ENCODE results near the gene PALLD. TPM values are rescaled to one million over a fixed set of nuclear protein-coding genes. Genes with fewer than 3 reads are reported as not detected.
A peak's percentile ranks its signal among the peaks of the same experiment; 100 is the strongest.
"Not testable (repeated sequence)": the region's sequence is repeated elsewhere in the genome, so short reads cannot be mapped to it uniquely, and the experiment has no call there.

The PALLD gene
- total RNA-seq, 1 experiment from 2014 or later, result 20.9 TPM

GRCh38 chr4:168487282-168488035 lies 9.4 kb upstream of the PALLD start:
- DNase-seq (ENCODE audit: low read depth, low spot score), result no peak
- in situ Hi-C loops (cut with HindIII; ENCODE audit: low pct_unique_long_range_greater_than_20kb, low sequenced_read_pairs), result no loop called here

DNA sequence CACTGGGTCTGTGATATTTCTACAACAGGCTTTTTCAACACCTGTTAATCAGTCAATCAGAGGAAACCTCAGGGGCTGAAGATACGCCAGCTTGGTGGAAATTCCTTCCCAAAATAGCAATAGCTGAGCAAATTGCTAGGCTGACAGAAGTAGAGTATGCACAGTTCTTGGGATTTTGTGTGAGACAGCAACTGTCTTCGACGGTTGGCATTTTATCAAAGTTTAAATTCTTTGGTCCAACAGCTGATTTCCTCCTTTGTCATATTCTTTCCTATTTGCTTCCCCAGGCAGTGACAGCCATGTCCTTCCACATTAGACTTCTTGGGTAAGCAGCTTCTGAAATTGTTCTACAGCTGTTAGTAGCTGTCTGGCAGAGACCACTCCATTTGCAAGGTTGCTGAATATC lies 8.0 kb upstream of the PALLD start:
- no peak for DNase-seq (ENCODE audit: low read depth, low spot score)
- in situ Hi-C loops (cut with HindIII; ENCODE audit: low pct_unique_long_range_greater_than_20kb, low sequenced_read_pairs), result no loop called here

- in situ Hi-C loops (cut with HindIII; ENCODE audit: low pct_unique_long_range_greater_than_20kb, low sequenced_read_pairs), result no loop called here
- DNase-seq (ENCODE audit: low read depth, low spot score), result no peak
These were observed 7.2 kb upstream of the PALLD start for GRCh38 chr4:168489616-168490015.

- in situ Hi-C loops (cut with HindIII; ENCODE audit: low pct_unique_long_range_greater_than_20kb, low sequenced_read_pairs), result no loop called here
- no peak for DNase-seq (ENCODE audit: low read depth, low spot score)
These were observed 6.1 kb upstream of the PALLD start for GRCh38 chr4:168490711-168491110.

- in situ Hi-C loops (cut with HindIII; ENCODE audit: low pct_unique_long_range_greater_than_20kb, low sequenced_read_pairs), result no loop called here
- no peak for DNase-seq (ENCODE audit: low read depth, low spot score)
These were observed 5.3 kb upstream of the PALLD start for GRCh38 chr4:168491563-168491962.

- no peak for DNase-seq (ENCODE audit: low read depth, low spot score)
- in situ Hi-C loops (cut with HindIII; ENCODE audit: low pct_unique_long_range_greater_than_20kb, low sequenced_read_pairs), result no loop called here
These were observed 1.4 kb downstream of the PALLD start for GRCh38 chr4:168498251-168498650.

GRCh38 chr4:168499241-168499640 lies 2.4 kb downstream of the PALLD start:
- in situ Hi-C loops (cut with HindIII; ENCODE audit: low pct_unique_long_range_greater_than_20kb, low sequenced_read_pairs), result no loop called here
- DNase-seq (ENCODE audit: low read depth, low spot score), result no peak

DNA sequence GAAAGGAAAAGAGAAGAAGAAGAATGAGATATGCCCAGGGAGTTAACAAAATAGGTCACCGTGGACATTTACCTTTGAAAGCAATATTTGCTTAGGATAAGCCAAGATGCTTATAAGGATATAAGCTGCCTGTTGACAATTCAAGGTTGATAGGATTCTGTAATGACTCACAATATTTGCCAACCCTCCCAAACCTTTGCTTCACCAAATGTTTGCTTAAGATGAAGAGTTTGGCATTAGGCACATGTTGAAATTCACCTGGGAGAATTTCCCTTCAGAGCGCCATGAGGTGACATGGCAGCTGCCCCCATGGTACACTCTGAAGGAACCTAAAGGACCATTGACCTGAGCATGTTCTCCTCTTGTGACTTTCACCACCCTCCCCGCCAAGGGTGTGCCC lies 4.6 kb downstream of the PALLD start:
- DNase-seq (ENCODE audit: low read depth, low spot score), result no peak
- in situ Hi-C loops (cut with HindIII; ENCODE audit: low pct_unique_long_range_greater_than_20kb, low sequenced_read_pairs), result no loop called here

GRCh38 chr4:168502861-168503260 lies 6.0 kb downstream of the PALLD start:
- in situ Hi-C loops (cut with HindIII; ENCODE audit: low pct_unique_long_range_greater_than_20kb, low sequenced_read_pairs), result no loop called here

GRCh38 chr4:168503652-168504362 lies 7.0 kb downstream of the PALLD start:
- in situ Hi-C loops (cut with HindIII; ENCODE audit: low pct_unique_long_range_greater_than_20kb, low sequenced_read_pairs), result no loop called here
- no peak for DNase-seq (ENCODE audit: low read depth, low spot score)

More at GRCh38 chr4:168502861-168503260, 6.0 kb downstream of the PALLD start:
- DNase-seq (ENCODE audit: low read depth, low spot score), result peak; percentile 17

GRCh38 chr4:168504526-168504925 lies 7.7 kb downstream of the PALLD start:
- no peak for DNase-seq (ENCODE audit: low read depth, low spot score)
- in situ Hi-C loops (cut with HindIII; ENCODE audit: low pct_unique_long_range_greater_than_20kb, low sequenced_read_pairs), result no loop called here

- no peak for DNase-seq (ENCODE audit: low read depth, low spot score)
- in situ Hi-C loops (cut with HindIII; ENCODE audit: low pct_unique_long_range_greater_than_20kb, low sequenced_read_pairs), result no loop called here
These were observed 9.2 kb downstream of the PALLD start for GRCh38 chr4:168506014-168506413.

- in situ Hi-C loops (cut with HindIII; ENCODE audit: low pct_unique_long_range_greater_than_20kb, low sequenced_read_pairs), result no loop called here
- no peak for DNase-seq (ENCODE audit: low read depth, low spot score)
These were observed 10.4 kb downstream of the PALLD start for GRCh38 chr4:168507178-168507815.

- in situ Hi-C loops (cut with HindIII; ENCODE audit: low pct_unique_long_range_greater_than_20kb, low sequenced_read_pairs), result no loop called here
- no peak for DNase-seq (ENCODE audit: low read depth, low spot score)
These were observed 11.8 kb downstream of the PALLD start for GRCh38 chr4:168508683-168509082.

DNA sequence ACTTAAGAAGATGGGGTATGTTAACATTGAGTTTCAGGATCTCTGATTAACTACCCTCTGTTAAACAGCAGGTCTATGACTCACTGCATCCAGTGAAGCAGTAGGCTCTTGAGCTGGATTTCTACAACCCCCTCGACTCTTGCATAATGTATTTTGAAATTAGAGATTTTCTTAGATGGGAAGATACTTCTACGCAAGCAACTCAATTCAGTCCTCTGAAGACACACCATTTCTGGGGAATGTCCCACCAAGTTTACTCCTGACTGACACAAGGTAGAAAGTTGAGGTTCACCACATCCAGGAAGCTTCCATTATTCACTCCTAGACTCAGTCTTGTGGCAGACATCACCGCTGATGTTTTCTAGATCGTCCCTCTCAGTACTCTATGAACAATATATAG lies 12.9 kb downstream of the PALLD start:
- no peak for DNase-seq (ENCODE audit: low read depth, low spot score)
- in situ Hi-C loops (cut with HindIII; ENCODE audit: low pct_unique_long_range_greater_than_20kb, low sequenced_read_pairs), result no loop called here

GRCh38 chr4:168511780-168512489 lies 15.1 kb downstream of the PALLD start:
- in situ Hi-C loops (cut with HindIII; ENCODE audit: low pct_unique_long_range_greater_than_20kb, low sequenced_read_pairs), result no loop called here
- peak; percentile 9 for DNase-seq (ENCODE audit: low read depth, low spot score)

GRCh38 chr4:168513826-168514225 lies 17.0 kb downstream of the PALLD start:
- DNase-seq (ENCODE audit: low read depth, low spot score); in situ Hi-C loops (cut with HindIII; ENCODE audit: low pct_unique_long_range_greater_than_20kb, low sequenced_read_pairs): not testable (repeated sequence)

DNA sequence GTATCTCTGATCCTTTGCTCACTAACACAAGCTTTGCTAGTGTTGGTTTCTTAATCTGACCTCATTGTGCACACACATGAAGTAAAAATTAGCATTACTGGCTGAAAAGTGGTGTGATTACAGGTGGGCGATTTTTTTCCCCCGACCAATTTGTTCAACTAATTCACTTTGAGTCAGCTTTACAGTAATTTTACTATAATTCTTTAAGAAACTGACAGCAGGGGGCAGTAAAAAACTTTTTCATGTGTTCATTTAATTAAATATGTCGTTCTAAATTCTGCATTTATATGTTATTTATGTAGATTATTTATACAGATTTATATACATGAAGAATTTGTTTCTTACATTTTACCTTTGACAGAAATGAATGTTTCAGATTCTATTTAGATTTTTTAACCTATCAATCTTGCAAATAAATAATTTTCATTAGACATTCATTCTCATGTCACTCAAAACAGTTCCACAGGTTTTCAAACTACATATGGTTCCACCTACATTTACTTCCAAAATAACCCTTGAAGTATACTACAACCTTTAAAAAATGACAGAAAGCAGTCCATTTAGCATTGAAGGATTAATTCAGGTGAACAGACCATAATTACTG lies 17.5 kb downstream of the PALLD start:
- in situ Hi-C loops (cut with HindIII; ENCODE audit: low pct_unique_long_range_greater_than_20kb, low sequenced_read_pairs), result no loop called here
- peak; percentile 65 for DNase-seq (ENCODE audit: low read depth, low spot score)
